Stomach (tissue), 9 donors: ENCODE results near the gene TMEM154. TPM values are rescaled to one million over a fixed set of nuclear protein-coding genes. Genes with fewer than 3 reads are reported as not detected.

Source experiments
- DNase-seq, 2 donors: peaks; one replicate each; pipeline versions ENCODE4 v3.0.0 to v3.0.0-alpha.2; 2013 to 2019
- H3K27ac ChIP-seq, 5 donors: fragments of 200-600 bp in 4 of 5; sonication (generic) in 4 of 5; one replicate each; pipeline ENCODE4 v1.5.1; 2013 to 2019; ENCODE audit warnings: mild to moderate bottlenecking in 1 of 5, moderate library complexity in 1 of 5
- H3K27me3 ChIP-seq, 3 donors: fragments of 200-600 bp; sonication (generic); one replicate each; pipeline ENCODE4 v1.5.1; 2017 to 2019; ENCODE audit warnings: mixed run types in 1 of 3
- H3K36me3 ChIP-seq, 4 donors: fragments of 200-600 bp; sonication (generic); 1 replicate in 3 of 4; 2 replicates in 1 of 4; pipeline ENCODE4 v1.5.1; 2016 to 2019
- H3K4me1 ChIP-seq, 4 donors: fragments of 200-600 bp; sonication (generic); one replicate each; pipeline ENCODE4 v1.5.1; 2016 to 2019
- H3K4me3 ChIP-seq, 4 donors: fragments of 200-600 bp; sonication (generic) in 3 of 4; one replicate each; pipeline ENCODE4 v1.5.1; 2016 to 2019; ENCODE audit warnings: mild to moderate bottlenecking in 1 of 4
- H3K9me3 ChIP-seq, 4 donors: fragments of 200-600 bp; sonication (generic); one replicate each; pipeline ENCODE4 v1.5.1; 2016 to 2019
- EP300 ChIP-seq: sonication (generic); formaldehyde crosslinking; IDR thresholded peaks from one replicate; pipeline ENCODE4 v1.6.1; 2017; ENCODE audit warnings: antibody characterized with exemption
- POLR2A ChIP-seq, 4 donors: fragments of 450-650 bp; IDR thresholded peaks; one replicate each; pipeline ENCODE4 v1.6.1; 2016; ENCODE audit warnings: antibody characterized with exemption in 4 of 4, control low read depth in 2 of 4, mild to moderate bottlenecking in 1 of 4, moderate library complexity in 1 of 4
- POLR2AphosphoS5 ChIP-seq, 3 donors: sonication (generic); formaldehyde crosslinking; IDR thresholded peaks; one replicate each; pipeline ENCODE4 v1.6.1; 2016; ENCODE audit warnings: antibody characterized with exemption in 3 of 3
- WGBS, 5 donors: extraction: QIAGEN DNeasy Blood & Tissue Kit in 3 of 5; methylation state at CpG; one replicate each; pipeline versions ENCODE4 v1.1.5 to v1.1.7; 2013 to 2018; 5-methylcytosine and 5-hydroxymethylcytosine counted together
- intact Hi-C: fragments of 100-400 bp; cut with DNase I; formaldehyde crosslinking; loops from one replicate; pipeline ENCODE4 v1.15.1; 2023; ENCODE audit warnings: low total_unique reads
- polyA plus RNA-seq, 3 donors: library from polyadenylated mRNA; stranded (reverse); fragments of 200-250 nt; gene quantifications; one replicate each; pipeline ENCODE4 v1.2.3, GENCODE V29; 2013
- total RNA-seq, 5 donors: library from RNA; depleted of rRNA; stranded (reverse); fragments of >200 nt; gene quantifications; one replicate each; pipeline versions ENCODE4 v1.1.0 to v1.2.3, GENCODE V29; 2014 to 2016
- TF ChIP-seq, protein P1 (sequence below), 7 experiments: fragments of 450-650 bp in 4 of 7; fragments of 200-600 bp in 3 of 7; sonication (generic) in 3 of 7; IDR thresholded peaks; one replicate each; pipeline ENCODE4 v1.5.1; 2016 to 2019; ENCODE audit warnings: antibody characterized with exemption in 7 of 7, control low read depth in 2 of 7, mild to moderate bottlenecking in 1 of 7
- donor health status: healthy with polysubstance abuse.
- donor health status: Bipolar disorder and iron deficiency.
- donor health status: healthy.

TMEM154 gene
- total and polyA plus RNA-seq, 8 donors = under 0.01 to 5.5 (median 0.69) TPM

DNA sequence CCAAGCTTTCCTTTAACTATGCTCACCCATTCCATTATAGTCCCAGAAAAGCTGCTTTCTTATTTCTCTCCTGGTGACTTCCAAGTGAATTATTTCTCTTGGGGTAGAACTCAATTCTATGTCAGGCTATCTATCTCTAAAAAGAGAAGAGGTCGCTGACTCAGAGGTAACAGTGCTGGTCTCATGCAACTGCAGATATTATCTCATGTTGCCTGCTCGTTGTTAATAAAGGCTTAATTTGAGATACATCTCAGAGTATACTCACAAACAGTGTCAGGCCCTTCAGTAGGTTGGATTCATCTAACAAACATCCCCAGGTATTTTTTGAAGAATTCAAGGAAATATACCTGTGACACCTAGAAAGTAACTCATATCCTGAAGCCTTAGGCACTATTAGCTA lies 2.7 kb downstream of the TMEM154 start:
- intact Hi-C loops = no loop called here
- no peak for DNase-seq
- Histone ChIP-seq H3K4me1 (peaks cover 0 to 25% (median 12%) of the 10 kb centered on the region in 4 donors), H3K9me3 (no peaks in the 10 kb centered on the region), H3K27me3 (no peaks in the 10 kb centered on the region), H3K4me3 (no peak overlapping the region), H3K27ac (no peak overlapping the region), H3K36me3 (no peaks in the 10 kb centered on the region)
- TF ChIP-seq, protein P1, sequence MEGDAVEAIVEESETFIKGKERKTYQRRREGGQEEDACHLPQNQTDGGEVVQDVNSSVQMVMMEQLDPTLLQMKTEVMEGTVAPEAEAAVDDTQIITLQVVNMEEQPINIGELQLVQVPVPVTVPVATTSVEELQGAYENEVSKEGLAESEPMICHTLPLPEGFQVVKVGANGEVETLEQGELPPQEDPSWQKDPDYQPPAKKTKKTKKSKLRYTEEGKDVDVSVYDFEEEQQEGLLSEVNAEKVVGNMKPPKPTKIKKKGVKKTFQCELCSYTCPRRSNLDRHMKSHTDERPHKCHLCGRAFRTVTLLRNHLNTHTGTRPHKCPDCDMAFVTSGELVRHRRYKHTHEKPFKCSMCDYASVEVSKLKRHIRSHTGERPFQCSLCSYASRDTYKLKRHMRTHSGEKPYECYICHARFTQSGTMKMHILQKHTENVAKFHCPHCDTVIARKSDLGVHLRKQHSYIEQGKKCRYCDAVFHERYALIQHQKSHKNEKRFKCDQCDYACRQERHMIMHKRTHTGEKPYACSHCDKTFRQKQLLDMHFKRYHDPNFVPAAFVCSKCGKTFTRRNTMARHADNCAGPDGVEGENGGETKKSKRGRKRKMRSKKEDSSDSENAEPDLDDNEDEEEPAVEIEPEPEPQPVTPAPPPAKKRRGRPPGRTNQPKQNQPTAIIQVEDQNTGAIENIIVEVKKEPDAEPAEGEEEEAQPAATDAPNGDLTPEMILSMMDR (IDR thresholded peaks at IDR 0.05) = no peak
- TF ChIP-seq POLR2AphosphoS5 (IDR thresholded peaks at IDR 0.05) (no peak), POLR2A (IDR thresholded peaks at IDR 0.05) (no peak), EP300 (no peak)
- 78 to 87% (median 85%) methylated on average over 2 of the region's 2 CpGs for WGBS, 5 donors

DNA sequence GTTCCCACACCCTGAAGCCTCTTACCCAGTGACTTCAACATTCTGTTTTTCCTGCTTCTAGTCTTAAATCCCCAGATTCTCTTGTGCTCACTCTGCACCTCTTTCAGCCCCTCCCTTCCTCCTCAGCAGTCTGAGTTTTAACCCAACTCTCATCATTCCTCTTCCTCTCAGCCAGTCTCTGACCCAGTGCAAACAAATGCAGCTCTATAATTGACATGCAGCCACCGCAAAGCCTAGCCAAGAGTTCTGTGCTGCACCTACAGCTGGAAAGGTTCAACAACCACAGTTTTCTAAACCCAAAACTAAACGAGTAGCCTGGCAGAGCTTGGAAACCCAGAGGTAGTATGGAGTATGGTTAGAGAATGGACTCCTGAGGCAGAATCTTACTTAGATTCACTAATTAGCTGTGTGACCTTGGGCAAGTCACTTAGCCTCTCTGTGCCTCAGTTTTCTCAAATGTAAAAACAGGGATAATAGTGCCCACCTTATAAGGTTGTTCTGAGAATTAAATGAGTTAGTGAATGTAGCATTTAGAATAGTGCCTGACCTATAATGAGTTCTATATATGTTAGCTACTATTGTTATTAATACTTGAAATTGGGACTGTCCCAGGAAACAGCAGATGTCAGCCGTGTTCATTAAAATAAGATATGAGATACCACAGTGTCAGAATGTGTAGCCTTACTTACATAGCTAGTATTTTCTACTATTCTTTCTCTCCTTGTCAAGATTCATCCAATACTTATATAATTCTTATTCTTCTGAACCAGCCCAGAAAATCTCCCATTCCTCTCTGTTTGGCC lies 3.5 kb downstream of the TMEM154 start:
- H3K4me1 ChIP-seq = peaks cover 0 to 25% (median 12%) of the 10 kb centered on the region in 4 donors
- H3K27ac ChIP-seq = no peak overlapping the region
- WGBS, 5 donors = 53 to 68% (median 62%) methylated on average over 3 of the region's 3 CpGs
- intact Hi-C loops = no loop called here
- no peaks in the 10 kb centered on the region for H3K36me3 ChIP-seq
- no peak for DNase-seq
- no peaks in the 10 kb centered on the region for H3K9me3 ChIP-seq
- TF ChIP-seq POLR2A (IDR thresholded peaks at IDR 0.05) (no peak), EP300 (no peak), POLR2AphosphoS5 (IDR thresholded peaks at IDR 0.05) (no peak)
- TF ChIP-seq, protein P1 (IDR thresholded peaks at IDR 0.05) = no peak
- no peaks in the 10 kb centered on the region for H3K27me3 ChIP-seq
- H3K4me3 ChIP-seq = no peak overlapping the region

DNA sequence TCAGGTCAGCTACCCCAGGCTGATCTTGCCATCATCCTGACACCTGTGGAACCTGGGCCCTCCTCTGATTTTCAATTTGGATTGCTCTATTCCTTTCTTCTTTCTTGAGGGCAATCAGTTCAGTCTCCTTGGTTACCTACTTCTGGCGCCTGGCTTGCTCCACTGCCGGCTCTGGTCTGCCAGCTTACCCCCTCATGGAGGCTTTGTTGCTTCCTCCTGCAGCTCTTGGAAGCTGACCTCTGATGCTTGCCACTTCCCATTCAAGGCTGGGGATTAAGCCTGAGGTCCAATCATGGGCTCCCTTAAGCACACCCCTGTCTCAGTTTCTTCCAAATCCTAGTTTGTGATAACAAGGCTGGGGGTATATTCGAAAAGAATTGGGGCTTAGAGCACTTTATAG lies 5.4 kb downstream of the TMEM154 start:
- no peak overlapping the region for H3K27ac ChIP-seq
- DNase-seq = no peak
- intact Hi-C loops = no loop called here
- H3K27me3 ChIP-seq = no peaks in the 10 kb centered on the region
- no peaks in the 10 kb centered on the region for H3K9me3 ChIP-seq
- no peak overlapping the region for H3K4me3 ChIP-seq
- H3K36me3 ChIP-seq = no peaks in the 10 kb centered on the region
- peaks cover 0 to 16% (median 3%) of the 10 kb centered on the region in 4 donors for H3K4me1 ChIP-seq
- WGBS, 5 donors = 56 to 81% (median 68%) methylated on average over 3 of the region's 3 CpGs
- TF ChIP-seq POLR2AphosphoS5 (IDR thresholded peaks at IDR 0.05) = no peak
- TF ChIP-seq POLR2A (IDR thresholded peaks at IDR 0.05) = no peak
- TF ChIP-seq EP300 = no peak
- TF ChIP-seq, protein P1 (IDR thresholded peaks at IDR 0.05) = no peak

DNA sequence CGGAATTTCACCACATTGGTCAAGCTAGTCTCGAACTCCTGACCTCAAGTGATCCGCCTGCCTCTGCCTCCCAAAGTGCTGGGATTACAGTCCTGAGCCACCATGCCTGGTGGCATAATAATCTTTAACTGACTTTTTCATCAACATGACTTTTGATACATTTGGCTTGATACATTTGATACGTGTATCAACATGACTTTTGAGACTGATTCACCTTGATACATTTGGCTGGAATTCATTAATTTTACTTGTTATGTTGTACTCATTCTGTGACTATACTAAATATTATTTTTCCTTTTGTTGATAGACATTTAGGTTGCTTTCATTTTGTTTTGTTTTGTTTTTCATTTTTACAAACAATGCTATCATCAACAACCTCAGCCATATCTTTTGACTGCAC lies 6.3 kb downstream of the TMEM154 start:
- TF ChIP-seq, protein P1 (IDR thresholded peaks at IDR 0.05) = no peak
- no peak for TF ChIP-seq EP300
- no peak for TF ChIP-seq POLR2AphosphoS5 (IDR thresholded peaks at IDR 0.05)
- no peak for TF ChIP-seq POLR2A (IDR thresholded peaks at IDR 0.05)
- intact Hi-C loops = no loop called here
- H3K4me3 ChIP-seq = no peak overlapping the region
- no peak overlapping the region for H3K27ac ChIP-seq
- no peaks in the 10 kb centered on the region for H3K9me3 ChIP-seq
- H3K36me3 ChIP-seq = no peaks in the 10 kb centered on the region
- no peaks in the 10 kb centered on the region for H3K27me3 ChIP-seq
- 84 to 96% (median 93%) methylated on average over 4 of the region's 4 CpGs for WGBS, 5 donors
- H3K4me1 ChIP-seq = peaks cover 0 to 8% (median under 1%) of the 10 kb centered on the region in 4 donors
- DNase-seq = no peak
